Liver (tissue), 9 donors: ENCODE results near the gene ME1. TPM values are rescaled to one million over a fixed set of nuclear protein-coding genes. Genes with fewer than 3 reads are reported as not detected.

Experiments
- DNase-seq: peaks from one replicate; pipeline ENCODE4 v3.0.0-alpha.2; 2017; ENCODE audit warnings: low spot score
- H3K27ac ChIP-seq, 2 donors: one replicate each; pipeline ENCODE4 v1.7.0; 2013; ENCODE audit warnings: inconsistent platforms in 2 of 2, low read length in 2 of 2, control low read depth in 1 of 2, low read depth in 1 of 2, mild to moderate bottlenecking in 1 of 2
- H3K27me3 ChIP-seq, 4 donors: one replicate each; pipeline versions ENCODE4 v1.6.1 to v1.7.0; 2013; ENCODE audit warnings: low read length in 3 of 4, inconsistent platforms in 1 of 4, mild to moderate bottlenecking in 1 of 4, moderate library complexity in 1 of 4; ENCODE audit not compliant: control insufficient read depth in 4 of 4, insufficient read depth in 4 of 4
- H3K36me3 ChIP-seq, 4 donors: one replicate each; pipeline versions ENCODE4 v1.6.1 to v1.7.0; 2013; ENCODE audit warnings: low read length in 3 of 4, mild to moderate bottlenecking in 3 of 4, low read depth in 1 of 4, moderate library complexity in 1 of 4; ENCODE audit not compliant: control insufficient read depth in 4 of 4, insufficient read depth in 3 of 4
- H3K4me1 ChIP-seq, 4 donors: one replicate each; pipeline versions ENCODE4 v1.6.1 to v1.7.0; 2013; ENCODE audit warnings: low read length in 3 of 4, mild to moderate bottlenecking in 3 of 4, moderate library complexity in 1 of 4; ENCODE audit not compliant: control insufficient read depth in 4 of 4, insufficient read depth in 4 of 4
- H3K4me3 ChIP-seq, 3 donors: one replicate each; pipeline versions ENCODE4 v1.6.1 to v1.7.0; 2013; ENCODE audit warnings: low read length in 3 of 3, control low read depth in 1 of 3, low read depth in 1 of 3, mild to moderate bottlenecking in 1 of 3
- H3K9ac ChIP-seq, 2 donors: one replicate each; pipeline ENCODE4 v1.7.0; 2013; ENCODE audit warnings: low read length in 2 of 2, mild to moderate bottlenecking in 2 of 2, moderate library complexity in 2 of 2, control low read depth in 1 of 2, low read depth in 1 of 2
- H3K9me3 ChIP-seq, 4 donors: one replicate each; pipeline versions ENCODE4 v1.6.1 to v1.7.0; 2013; ENCODE audit warnings: low read length in 3 of 4; ENCODE audit not compliant: control insufficient read depth in 4 of 4
- EGR1 ChIP-seq, 2 donors: IDR thresholded peaks; 2 replicates each; pipeline ENCODE4 v1.6.1; 2016 to 2018; ENCODE audit warnings: antibody characterized with exemption in 2 of 2, low read depth in 2 of 2
- FOXA1 ChIP-seq: IDR thresholded peaks from 2 replicates; pipeline ENCODE4 v1.6.1; 2016; ENCODE audit warnings: antibody characterized with exemption
- GABPA ChIP-seq, 2 donors: IDR thresholded peaks in 1 of 2; conservative IDR thresholded peaks in 1 of 2; 2 replicates each; pipeline ENCODE4 v1.6.1; 2016; ENCODE audit warnings: antibody characterized with exemption in 2 of 2, mild to moderate bottlenecking in 1 of 2, moderate library complexity in 1 of 2
- HNF4A ChIP-seq, 2 donors: conservative IDR thresholded peaks; 2 replicates each; pipeline ENCODE4 v1.6.1; 2016; ENCODE audit warnings: antibody characterized with exemption in 2 of 2, mild to moderate bottlenecking in 2 of 2
- HNF4G ChIP-seq: IDR thresholded peaks from 2 replicates; pipeline ENCODE4 v1.6.1; 2016; ENCODE audit warnings: antibody characterized with exemption
- JUND ChIP-seq, 2 donors: IDR thresholded peaks; 2 replicates each; pipeline ENCODE4 v1.6.1; 2016; ENCODE audit warnings: antibody characterized with exemption in 2 of 2
- RAD21 ChIP-seq, 2 donors: IDR thresholded peaks; 2 replicates each; pipeline ENCODE4 v1.6.1; 2016; ENCODE audit warnings: antibody characterized with exemption in 2 of 2, mild to moderate bottlenecking in 2 of 2
- RXRA ChIP-seq, 2 donors: IDR thresholded peaks; 2 replicates each; pipeline ENCODE4 v1.6.1; 2017 to 2018; ENCODE audit warnings: antibody characterized with exemption in 2 of 2, mild to moderate bottlenecking in 1 of 2
- SP1 ChIP-seq: IDR thresholded peaks from 2 replicates; pipeline ENCODE4 v1.6.1; 2018; ENCODE audit warnings: antibody characterized with exemption, mild to moderate bottlenecking
- TAF1 ChIP-seq: conservative IDR thresholded peaks from 2 replicates; pipeline ENCODE4 v1.6.1; 2016; ENCODE audit warnings: antibody characterized with exemption, mild to moderate bottlenecking
- YY1 ChIP-seq: IDR thresholded peaks from 2 replicates; pipeline ENCODE4 v1.6.1; 2016; ENCODE audit warnings: antibody characterized with exemption, mild to moderate bottlenecking
- WGBS: extraction: QIAGEN DNeasy Blood & Tissue Kit; methylation state at CpG from one replicate; pipeline ENCODE4 v1.1.7; 2013; 5-methylcytosine and 5-hydroxymethylcytosine counted together
- polyA plus RNA-seq, 2 donors: library from polyadenylated mRNA; stranded (reverse) in 1 of 2; unstranded in 1 of 2; fragments of 200-250 nt in 1 of 2; fragments of >200 nt in 1 of 2; fragmentation: Nextera tagmentation in 1 of 2; extraction: Ambion mirVana in 1 of 2; gene quantifications; one replicate each; pipeline versions ENCODE4 v1.2.1 to v1.2.3, GENCODE V29; 2013 to 2015
- total RNA-seq, 2 donors: library from RNA; depleted of rRNA; stranded (reverse); fragments of >200 nt; gene quantifications; one replicate each; pipeline ENCODE4 v1.2.3, GENCODE V29; 2014
- TF ChIP-seq, protein P1 (sequence below): IDR thresholded peaks from 2 replicates; pipeline ENCODE4 v1.6.1; 2016; ENCODE audit warnings: antibody characterized with exemption
- TF ChIP-seq, protein P2 (sequence below): IDR thresholded peaks from 2 replicates; pipeline ENCODE4 v1.6.1; 2016; ENCODE audit warnings: antibody characterized with exemption, mild to moderate bottlenecking
- TF ChIP-seq, protein P3 (sequence below): fragments of 150-350 bp; IDR thresholded peaks from 2 replicates; pipeline ENCODE4 v1.5.1; 2017; ENCODE audit warnings: improper control_type of control experiment, low read depth, low read length; ENCODE audit not compliant: missing input control
- TF ChIP-seq, protein P4 (sequence below): IDR thresholded peaks from 2 replicates; pipeline ENCODE4 v1.6.1; 2016; ENCODE audit warnings: antibody characterized with exemption
- TF ChIP-seq, protein P5 (sequence below): IDR thresholded peaks from 2 replicates; pipeline ENCODE4 v1.6.1; 2016; ENCODE audit warnings: antibody characterized with exemption
- donor health status: healthy.
- donor health status: healthy.
- donor health status: healthy.
- donor health status: healthy.
- donor health status: healthy.

ME1 gene
- total and polyA plus RNA-seq, 4 donors = 4.3 to 7.8 (median 5.5) TPM

DNA sequence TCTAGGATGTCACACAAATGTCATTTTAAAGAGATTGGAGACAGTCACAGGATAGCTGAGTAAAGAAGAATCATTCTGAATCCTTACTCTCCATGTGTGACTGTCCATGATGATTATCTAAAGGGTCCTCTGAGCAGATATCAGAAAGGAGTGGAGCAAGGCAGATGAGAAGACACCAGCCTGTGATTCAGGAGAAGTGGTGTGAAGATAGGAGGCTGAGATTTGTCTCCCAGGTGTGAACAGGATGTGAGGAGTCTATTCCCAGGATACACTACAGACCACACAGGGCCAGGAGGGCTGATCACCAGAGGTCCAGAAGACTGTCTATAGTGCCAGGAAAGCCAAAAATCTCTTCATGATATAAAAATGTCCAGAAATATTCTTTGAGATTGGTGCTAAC is 210.7 kb downstream of the ME1 start:
- Histone ChIP-seq H3K4me3 (no peak overlapping the region), H3K27ac (no peak overlapping the region), H3K4me1 (no peaks in the 10 kb centered on the region)

DNA sequence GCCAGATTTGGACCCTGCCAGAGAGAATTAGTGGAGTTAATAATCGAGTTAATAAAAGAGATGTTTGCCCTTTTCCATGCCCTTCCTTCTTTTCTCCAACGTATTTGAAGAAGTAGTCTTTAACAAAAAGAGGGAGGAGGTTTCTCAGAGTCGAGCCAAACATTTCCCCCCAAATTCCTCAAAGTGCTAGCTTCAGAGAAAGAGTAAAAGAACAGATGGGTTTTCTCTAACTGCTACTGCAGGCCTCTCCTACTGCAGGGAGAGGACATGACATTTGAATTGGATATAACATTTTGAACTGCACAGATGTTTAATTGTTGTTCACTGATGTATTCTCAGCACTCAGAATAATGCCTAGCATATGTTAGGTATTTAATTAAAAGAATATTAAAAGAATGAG is 212.2 kb downstream of the ME1 start:
- Histone ChIP-seq H3K9ac (no peak overlapping the region), H3K4me3 (no peak overlapping the region), H3K27ac (no peak overlapping the region), H3K36me3 (no peaks in the 10 kb centered on the region), H3K9me3 (no peaks in the 10 kb centered on the region), H3K4me1 (no peaks in the 10 kb centered on the region), H3K27me3 (no peaks in the 10 kb centered on the region)
- no peak for DNase-seq
- WGBS = 65% methylated on average over 3 of the region's 3 CpGs
- TF ChIP-seq, protein P1, sequence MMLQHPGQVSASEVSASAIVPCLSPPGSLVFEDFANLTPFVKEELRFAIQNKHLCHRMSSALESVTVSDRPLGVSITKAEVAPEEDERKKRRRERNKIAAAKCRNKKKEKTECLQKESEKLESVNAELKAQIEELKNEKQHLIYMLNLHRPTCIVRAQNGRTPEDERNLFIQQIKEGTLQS = no peak

More for the DNA sequence above, 210.7 kb downstream of the ME1 start:
- TF ChIP-seq, protein P2, sequence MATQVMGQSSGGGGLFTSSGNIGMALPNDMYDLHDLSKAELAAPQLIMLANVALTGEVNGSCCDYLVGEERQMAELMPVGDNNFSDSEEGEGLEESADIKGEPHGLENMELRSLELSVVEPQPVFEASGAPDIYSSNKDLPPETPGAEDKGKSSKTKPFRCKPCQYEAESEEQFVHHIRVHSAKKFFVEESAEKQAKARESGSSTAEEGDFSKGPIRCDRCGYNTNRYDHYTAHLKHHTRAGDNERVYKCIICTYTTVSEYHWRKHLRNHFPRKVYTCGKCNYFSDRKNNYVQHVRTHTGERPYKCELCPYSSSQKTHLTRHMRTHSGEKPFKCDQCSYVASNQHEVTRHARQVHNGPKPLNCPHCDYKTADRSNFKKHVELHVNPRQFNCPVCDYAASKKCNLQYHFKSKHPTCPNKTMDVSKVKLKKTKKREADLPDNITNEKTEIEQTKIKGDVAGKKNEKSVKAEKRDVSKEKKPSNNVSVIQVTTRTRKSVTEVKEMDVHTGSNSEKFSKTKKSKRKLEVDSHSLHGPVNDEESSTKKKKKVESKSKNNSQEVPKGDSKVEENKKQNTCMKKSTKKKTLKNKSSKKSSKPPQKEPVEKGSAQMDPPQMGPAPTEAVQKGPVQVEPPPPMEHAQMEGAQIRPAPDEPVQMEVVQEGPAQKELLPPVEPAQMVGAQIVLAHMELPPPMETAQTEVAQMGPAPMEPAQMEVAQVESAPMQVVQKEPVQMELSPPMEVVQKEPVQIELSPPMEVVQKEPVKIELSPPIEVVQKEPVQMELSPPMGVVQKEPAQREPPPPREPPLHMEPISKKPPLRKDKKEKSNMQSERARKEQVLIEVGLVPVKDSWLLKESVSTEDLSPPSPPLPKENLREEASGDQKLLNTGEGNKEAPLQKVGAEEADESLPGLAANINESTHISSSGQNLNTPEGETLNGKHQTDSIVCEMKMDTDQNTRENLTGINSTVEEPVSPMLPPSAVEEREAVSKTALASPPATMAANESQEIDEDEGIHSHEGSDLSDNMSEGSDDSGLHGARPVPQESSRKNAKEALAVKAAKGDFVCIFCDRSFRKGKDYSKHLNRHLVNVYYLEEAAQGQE = no peak
- TF ChIP-seq HNF4A (conservative IDR thresholded peaks at IDR 0.05) (no peak), SP1 (no peak), JUND (IDR thresholded peaks at IDR 0.05) (no peak), RXRA (IDR thresholded peaks at IDR 0.05) (no peak)
- TF ChIP-seq, protein P3, sequence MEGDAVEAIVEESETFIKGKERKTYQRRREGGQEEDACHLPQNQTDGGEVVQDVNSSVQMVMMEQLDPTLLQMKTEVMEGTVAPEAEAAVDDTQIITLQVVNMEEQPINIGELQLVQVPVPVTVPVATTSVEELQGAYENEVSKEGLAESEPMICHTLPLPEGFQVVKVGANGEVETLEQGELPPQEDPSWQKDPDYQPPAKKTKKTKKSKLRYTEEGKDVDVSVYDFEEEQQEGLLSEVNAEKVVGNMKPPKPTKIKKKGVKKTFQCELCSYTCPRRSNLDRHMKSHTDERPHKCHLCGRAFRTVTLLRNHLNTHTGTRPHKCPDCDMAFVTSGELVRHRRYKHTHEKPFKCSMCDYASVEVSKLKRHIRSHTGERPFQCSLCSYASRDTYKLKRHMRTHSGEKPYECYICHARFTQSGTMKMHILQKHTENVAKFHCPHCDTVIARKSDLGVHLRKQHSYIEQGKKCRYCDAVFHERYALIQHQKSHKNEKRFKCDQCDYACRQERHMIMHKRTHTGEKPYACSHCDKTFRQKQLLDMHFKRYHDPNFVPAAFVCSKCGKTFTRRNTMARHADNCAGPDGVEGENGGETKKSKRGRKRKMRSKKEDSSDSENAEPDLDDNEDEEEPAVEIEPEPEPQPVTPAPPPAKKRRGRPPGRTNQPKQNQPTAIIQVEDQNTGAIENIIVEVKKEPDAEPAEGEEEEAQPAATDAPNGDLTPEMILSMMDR = no peak
- TF ChIP-seq, protein P4, sequence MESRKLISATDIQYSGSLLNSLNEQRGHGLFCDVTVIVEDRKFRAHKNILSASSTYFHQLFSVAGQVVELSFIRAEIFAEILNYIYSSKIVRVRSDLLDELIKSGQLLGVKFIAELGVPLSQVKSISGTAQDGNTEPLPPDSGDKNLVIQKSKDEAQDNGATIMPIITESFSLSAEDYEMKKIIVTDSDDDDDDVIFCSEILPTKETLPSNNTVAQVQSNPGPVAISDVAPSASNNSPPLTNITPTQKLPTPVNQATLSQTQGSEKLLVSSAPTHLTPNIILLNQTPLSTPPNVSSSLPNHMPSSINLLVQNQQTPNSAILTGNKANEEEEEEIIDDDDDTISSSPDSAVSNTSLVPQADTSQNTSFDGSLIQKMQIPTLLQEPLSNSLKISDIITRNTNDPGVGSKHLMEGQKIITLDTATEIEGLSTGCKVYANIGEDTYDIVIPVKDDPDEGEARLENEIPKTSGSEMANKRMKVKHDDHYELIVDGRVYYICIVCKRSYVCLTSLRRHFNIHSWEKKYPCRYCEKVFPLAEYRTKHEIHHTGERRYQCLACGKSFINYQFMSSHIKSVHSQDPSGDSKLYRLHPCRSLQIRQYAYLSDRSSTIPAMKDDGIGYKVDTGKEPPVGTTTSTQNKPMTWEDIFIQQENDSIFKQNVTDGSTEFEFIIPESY = no peak
- TF ChIP-seq, protein P5, sequence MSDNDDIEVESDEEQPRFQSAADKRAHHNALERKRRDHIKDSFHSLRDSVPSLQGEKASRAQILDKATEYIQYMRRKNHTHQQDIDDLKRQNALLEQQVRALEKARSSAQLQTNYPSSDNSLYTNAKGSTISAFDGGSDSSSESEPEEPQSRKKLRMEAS = no peak
- Histone ChIP-seq H3K27me3 (no peaks in the 10 kb centered on the region), H3K36me3 (no peaks in the 10 kb centered on the region), H3K9ac (no peak overlapping the region), H3K9me3 (no peaks in the 10 kb centered on the region)
- no peak for DNase-seq

DNA sequence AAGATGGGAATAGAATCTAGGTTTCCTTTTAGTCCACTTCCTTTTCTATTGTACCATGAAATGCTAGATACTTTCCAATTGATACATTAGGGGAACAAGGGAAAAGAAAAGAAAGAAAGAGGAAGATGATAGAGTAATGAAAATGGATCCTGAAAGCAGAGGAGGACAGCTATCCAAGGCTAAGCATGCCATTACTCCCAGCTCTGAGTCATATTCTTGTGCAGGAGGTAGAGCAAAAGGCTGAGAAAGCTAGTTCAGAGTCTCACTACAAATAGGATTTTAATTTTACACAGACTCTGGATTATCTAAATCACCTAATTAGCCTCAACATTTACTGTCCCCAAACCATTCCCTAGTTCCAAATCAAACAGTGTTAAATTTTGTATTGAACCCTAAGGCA is 214.0 kb downstream of the ME1 start:
- Histone ChIP-seq H3K27me3 (no peaks in the 10 kb centered on the region), H3K9me3 (no peaks in the 10 kb centered on the region), H3K9ac (no peak overlapping the region), H3K36me3 (no peaks in the 10 kb centered on the region), H3K4me3 (no peak overlapping the region), H3K27ac (no peak overlapping the region), H3K4me1 (no peaks in the 10 kb centered on the region)
- TF ChIP-seq HNF4G = no peak
- no peak for TF ChIP-seq TAF1
- TF ChIP-seq, protein P5 = no peak
- TF ChIP-seq FOXA1 = no peak
- TF ChIP-seq GABPA (IDR thresholded peaks at IDR 0.05 in 1 of 2, conservative IDR thresholded peaks at IDR 0.05 in 1 of 2) = no peak
- TF ChIP-seq YY1 = no peak
- no peak for TF ChIP-seq EGR1 (IDR thresholded peaks at IDR 0.05; ENCODE audit: low read depth in 2 of 2)
- TF ChIP-seq RAD21 (IDR thresholded peaks at IDR 0.05) = no peak
- no peak for TF ChIP-seq SP1
- DNase-seq = no peak
